NOMO-1 (cell line): ENCODE data around the gene PEPD.

ENCODE experiments used
- DNase-seq, 2 experiments: peaks; one replicate each; lab custom pipeline; 2025; ENCODE audit not compliant: unreplicated experiment in 2 of 2; lab: John Stamatoyannopoulos, UW

Gene PEPD

GRCh38 chr19:33461256-33462111 is 60.1 kb downstream of the PEPD start:
- no peak for DNase-seq

- no peak for DNase-seq
These were observed 61.2 kb downstream of the PEPD start for GRCh38 chr19:33460221-33460908.

DNA sequence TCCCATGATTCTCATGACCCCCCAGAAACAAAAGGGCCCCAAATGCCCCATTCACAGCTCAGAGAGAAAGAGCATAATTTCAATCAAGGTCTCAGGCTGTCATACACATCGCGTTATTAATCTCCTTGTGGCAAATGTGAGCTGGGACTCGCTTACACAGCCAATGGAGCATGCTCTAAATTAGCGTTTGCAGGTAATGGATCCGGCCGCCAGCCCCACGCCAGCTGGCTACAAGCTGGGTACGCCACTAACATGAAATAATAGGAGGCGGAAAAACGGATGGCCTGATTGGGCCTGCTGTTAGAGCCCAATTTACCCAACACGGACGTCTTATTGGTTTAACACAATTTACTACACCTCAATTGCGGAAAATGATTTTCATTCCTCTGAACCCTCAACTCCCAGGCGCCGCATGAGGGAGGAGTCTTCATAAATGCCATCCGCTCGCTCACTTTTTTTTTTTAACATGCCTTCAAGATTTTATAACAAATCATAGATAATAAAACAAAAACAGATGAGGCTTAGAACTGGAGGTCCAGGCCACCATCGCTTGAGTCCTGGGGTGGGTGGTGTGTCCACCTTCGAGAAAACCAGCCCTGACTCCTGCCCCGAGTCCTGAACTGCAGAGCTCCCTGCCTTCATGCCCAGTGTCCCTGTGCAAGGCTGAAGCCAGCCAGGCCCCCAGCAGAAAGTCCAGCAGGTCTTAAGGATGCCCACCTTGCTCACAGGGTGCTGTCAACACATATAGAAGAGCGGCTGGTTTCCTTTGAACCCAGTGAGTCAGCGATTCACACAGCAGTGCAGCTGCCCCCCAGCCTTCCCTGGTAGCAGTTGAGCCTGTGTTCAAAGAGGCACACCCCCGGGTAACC is 62.1 kb downstream of the PEPD start:
- DNase-seq = no peak

- no peak for DNase-seq
These were observed 62.8 kb downstream of the PEPD start for GRCh38 chr19:33458807-33459206.

- DNase-seq = no peak
These were observed 63.4 kb downstream of the PEPD start for GRCh38 chr19:33458171-33458633.

DNA sequence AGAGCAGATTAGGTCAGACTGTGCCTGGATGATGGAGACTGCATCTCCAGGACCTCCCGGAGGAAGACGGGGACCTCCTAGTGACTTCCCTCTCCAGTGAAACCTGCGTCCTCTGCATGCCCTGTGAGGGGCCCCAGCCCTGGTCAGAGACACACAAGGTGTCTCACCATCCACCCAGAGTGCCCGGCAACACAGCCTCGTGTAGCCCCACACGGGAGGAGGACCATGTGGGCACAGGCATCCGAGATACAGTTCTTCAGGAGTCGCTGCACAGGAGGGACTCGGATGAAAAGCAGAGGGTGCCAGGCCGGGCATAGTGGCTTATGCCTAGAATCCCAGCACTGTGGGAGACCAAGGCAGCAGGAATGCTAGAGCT is 64.8 kb downstream of the PEPD start:
- no peak for DNase-seq

DNA sequence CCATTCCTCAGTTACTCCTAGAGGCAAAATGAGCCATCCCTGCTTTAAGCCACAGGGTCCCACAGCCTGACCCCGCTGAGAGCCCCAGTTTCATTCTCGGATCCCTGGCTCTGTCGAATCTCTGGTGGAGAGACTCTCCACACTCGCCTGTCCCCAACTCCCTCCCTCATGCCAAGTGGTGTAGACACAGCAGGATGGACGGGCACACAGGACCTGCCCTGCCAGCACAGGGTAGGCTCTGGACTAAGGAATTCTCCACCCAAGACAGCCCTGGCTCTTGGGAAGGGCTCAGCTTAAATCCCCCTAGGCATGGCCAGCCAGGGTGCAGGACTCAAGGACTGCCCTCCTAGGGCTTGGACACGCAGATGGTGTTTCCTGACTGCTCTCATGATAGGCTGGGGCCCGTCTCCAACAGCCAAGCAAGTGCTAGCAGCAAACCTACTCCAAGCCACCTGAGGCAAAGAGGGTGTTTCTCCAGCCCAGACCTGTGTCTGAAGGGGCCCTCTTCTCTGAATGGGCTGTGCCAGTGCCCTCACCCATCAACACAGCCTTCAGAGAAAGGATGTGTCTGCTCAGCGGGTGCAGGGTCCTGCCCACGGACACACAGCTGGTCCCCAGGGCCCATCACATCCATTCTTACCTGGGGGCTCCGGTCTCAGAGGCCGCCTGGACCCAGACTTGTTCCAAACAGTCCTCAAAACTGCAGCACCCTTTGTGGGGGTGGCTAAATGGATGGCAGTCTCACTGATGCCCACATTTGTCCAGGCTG is 65.3 kb downstream of the PEPD start:
- no peak for DNase-seq

DNA sequence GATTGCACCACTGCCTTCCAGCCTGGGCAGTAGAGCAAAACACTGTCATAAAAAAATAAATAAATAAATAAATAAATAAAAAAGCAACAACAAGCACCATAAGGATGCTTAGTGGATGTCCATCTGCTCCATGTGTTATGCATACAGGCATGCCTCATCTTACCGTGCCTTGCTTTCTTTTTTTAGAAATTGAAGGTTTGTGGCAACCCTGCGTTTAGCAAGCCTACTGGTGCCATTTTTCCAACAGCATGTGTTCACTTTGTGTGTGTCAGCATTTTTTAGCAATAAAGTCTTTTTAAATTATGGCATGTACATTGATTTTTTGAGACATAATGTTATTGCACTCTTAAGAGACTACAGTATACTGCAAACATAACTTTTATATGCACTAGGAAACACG is 68.3 kb downstream of the PEPD start:
- no peak for DNase-seq

- DNase-seq = no peak
These were observed 70.9 kb downstream of the PEPD start for GRCh38 chr19:33450689-33451088.

- no peak for DNase-seq
These were observed 71.8 kb downstream of the PEPD start for GRCh38 chr19:33449799-33450198.

- DNase-seq = no peak
These were observed 73.5 kb downstream of the PEPD start for GRCh38 chr19:33448159-33448516.

- no peak for DNase-seq
These were observed 74.0 kb downstream of the PEPD start for GRCh38 chr19:33447336-33448158.

DNA sequence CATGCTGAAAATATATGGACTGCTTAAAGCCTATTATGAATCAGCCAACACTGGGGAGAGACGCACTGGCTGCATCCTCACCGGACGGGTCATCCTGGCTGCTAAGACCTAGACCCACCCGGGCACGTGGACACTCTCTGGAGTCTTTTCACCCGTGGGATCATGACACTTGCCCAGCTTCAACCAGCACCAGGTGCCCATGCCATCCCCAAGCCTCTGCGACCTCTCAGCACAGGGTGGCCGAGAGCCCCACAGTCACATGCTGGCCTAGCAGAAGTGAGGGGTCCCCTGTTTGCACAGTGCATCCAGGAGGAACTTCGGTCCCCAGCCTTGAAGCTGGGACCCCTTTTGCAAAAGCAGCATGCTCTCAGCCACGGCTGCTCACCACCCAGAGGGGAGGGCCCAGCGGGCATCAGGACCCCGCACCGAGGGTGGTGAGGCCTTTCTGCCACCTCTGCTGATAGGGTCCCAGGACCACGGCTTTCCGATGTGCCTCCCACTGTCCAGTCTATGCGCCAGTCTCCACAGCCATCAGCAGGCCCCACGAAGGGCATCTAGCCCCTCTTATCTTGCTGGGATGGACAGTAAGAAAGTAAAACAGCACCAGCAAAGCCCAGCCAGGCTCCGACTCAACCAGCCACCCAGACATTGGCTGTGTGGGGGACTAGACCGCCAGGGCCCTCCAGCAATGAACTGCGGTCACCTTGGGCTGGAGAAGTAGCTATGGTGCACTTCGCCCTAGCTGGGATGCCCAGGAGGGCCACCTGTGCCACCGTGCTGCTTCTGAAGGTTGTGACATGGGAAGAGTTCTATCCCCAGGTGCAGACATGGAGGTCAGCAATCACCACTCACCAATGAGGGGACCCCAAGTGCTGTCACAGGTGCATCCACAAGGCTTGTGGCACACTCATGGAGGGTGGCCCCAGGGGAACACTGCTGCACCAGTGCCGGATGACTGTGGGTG is 75.0 kb downstream of the PEPD start:
- no peak for DNase-seq

DNA sequence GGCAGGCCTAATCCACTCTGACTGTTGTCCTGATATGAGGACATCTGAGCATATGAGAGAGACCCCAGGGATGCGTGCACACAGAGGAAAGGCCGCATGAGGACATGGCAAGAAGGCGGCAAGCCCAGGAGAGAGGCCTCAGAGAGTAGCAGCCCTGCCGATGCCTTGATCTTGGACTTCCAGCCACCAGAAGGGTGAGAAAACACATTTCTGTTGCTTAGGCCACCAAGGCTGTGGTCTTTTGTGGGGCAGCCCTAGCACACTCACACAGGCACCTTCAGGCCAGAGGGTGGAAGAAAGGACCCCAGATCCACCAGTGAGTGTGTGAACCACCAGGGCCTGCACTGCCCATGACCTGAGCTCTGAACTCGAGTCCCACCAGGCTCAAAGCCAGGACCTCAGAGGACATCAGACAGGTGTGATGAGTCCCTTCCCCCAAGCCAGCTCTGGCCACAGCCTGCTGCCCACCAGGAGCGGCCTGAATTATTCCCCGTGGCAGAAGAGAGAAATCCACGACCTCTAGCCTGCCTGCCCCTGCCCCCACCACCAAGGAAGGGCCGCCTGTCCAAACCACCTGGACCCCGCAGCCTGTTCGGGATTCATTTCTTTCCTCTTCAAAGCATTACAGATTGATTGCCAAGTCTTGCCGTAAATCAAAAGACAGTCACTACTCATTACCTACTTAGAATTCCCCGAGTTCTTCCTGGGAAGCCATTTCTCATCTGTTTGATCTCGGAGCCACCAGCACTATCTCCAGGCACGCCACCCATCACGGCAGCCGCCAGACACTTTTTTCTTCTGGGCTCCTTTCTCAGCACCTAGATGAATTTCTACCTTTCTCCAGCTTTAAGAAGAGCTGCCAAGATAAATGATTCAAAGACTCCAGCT is 75.9 kb downstream of the PEPD start:
- no peak for DNase-seq

GRCh38 chr19:33444562-33445441 is 76.8 kb downstream of the PEPD start:
- DNase-seq = no peak
